GM12892 (cell line): ENCODE measurements around the gene SLCO3A1.

Source experiments
- POLR2A ChIP-seq: IDR thresholded peaks from 2 replicates; pipeline ENCODE4 v1.6.1; 2011; ENCODE audit warnings: low read depth, low read length, control low read depth
- POLR2AphosphoS5 ChIP-seq: IDR thresholded peaks from 2 replicates; pipeline ENCODE4 v1.6.1; 2011; ENCODE audit warnings: low read depth, low read length, control low read depth
- TAF1 ChIP-seq: IDR thresholded peaks from 2 replicates; pipeline ENCODE4 v1.6.1; 2011; ENCODE audit warnings: low read depth, mild to moderate bottlenecking, control low read depth, low read length, borderline replicate concordance

DNA sequence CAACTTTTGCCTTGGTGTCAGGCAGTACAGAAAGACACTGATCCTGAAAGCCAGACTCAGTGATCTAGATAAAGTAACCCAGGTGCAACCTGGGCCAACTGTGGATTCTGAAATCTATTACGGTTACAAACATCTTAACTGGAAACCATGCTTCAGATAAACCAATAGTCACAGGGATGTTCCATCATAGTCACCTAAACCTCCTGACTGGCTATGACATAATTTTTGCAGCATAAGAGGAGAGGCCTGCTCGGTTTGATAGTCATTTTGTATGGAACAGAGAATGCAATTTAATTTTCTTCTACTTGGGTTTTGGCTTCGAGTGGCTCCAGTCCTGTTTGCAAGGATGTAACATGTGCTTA is 3.7 kb downstream of the SLCO3A1 start:
- TF ChIP-seq POLR2A = no peak
- TF ChIP-seq TAF1 = no peak
- no peak for TF ChIP-seq POLR2AphosphoS5
